AG09319 (cell line): ENCODE results near the gene MUS81.

Source experiments
- DNase-seq: peaks from one replicate; pipeline ENCODE4 v3.0.0-alpha.2; 2010; ENCODE audit warnings: low read depth; ENCODE audit errors: extremely low read depth
- CTCF ChIP-seq: IDR thresholded peaks from 2 replicates; pipeline ENCODE4 v1.5.1; 2011; ENCODE audit warnings: low read depth, mild to moderate bottlenecking, inconsistent platforms, low read length, moderate library complexity

MUS81 gene

DNA sequence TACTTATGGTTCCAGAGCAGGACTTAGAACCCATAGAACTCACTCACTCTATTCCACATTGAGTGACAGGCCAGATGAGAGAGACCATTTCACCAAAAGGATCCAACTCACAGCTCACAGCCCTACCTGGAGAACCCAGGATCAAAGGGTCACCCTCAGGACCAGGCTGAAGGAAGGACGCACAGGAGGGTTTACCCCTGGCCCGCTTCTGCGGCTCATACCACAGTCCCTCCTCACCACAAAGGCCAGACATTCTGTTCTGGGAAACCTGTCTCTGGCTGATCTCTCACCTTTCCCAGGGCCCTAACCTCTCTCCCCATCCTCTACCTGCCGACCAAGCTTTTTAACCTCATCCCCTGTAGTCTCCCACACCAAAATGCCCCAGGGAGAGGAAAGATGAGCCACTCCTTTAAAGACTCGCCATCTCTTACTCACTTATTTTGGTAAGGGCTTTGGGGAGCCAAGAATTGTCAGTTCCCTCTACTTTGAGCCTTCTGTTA lies 35.3 kb downstream of the MUS81 start:
- no peak for DNase-seq
- no peak for TF ChIP-seq CTCF

- no peak for DNase-seq
- TF ChIP-seq CTCF: no peak
These were observed 36.1 kb downstream of the MUS81 start for GRCh38 chr11:65896034-65896999.

GRCh38 chr11:65897020-65897471 lies 36.8 kb downstream of the MUS81 start:
- DNase-seq: no peak
- TF ChIP-seq CTCF: no peak

- no peak for TF ChIP-seq CTCF
- no peak for DNase-seq
These were observed 38.6 kb downstream of the MUS81 start for GRCh38 chr11:65898656-65899355.

DNA sequence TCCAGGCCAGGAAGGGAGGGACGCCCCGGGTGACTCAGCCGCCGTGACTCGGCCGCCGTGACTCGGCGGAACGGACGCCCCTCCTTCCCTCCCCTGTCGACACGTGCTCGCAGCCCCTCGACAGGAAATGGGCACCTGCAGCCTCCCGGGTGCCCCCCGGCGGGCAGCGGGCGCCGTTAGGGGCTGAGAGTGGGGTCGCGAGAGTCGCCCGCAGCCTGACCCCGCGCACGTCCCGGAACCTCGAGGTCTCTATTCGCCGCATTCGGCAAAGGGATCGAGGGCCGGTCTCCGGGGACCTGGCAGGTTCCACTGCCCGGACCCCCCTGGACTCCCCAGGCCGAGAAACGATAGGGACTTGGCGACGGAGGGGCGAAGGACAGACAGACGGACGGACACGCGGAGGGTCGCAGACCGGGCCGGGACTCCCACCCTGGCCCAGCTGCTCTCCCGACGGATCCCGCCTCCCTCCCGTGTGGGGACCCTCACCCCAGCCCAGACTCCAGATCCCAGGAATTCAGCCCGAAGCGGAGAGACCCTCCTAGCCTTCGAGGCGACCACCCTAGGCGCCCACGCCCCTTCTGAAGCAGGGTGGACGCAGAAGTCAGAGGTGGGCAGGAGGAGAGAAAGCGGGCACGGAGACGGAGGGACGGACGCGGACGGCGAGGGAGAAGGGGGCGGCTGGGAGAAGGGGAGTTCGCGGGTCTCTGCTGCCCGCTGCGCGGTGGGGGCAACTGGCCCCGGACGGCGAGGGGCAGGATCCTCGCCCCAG lies 39.3 kb downstream of the MUS81 start:
- DNase-seq: peak; percentile 64
- no peak; the same call in 1 of the 2 replicates for TF ChIP-seq CTCF

DNA sequence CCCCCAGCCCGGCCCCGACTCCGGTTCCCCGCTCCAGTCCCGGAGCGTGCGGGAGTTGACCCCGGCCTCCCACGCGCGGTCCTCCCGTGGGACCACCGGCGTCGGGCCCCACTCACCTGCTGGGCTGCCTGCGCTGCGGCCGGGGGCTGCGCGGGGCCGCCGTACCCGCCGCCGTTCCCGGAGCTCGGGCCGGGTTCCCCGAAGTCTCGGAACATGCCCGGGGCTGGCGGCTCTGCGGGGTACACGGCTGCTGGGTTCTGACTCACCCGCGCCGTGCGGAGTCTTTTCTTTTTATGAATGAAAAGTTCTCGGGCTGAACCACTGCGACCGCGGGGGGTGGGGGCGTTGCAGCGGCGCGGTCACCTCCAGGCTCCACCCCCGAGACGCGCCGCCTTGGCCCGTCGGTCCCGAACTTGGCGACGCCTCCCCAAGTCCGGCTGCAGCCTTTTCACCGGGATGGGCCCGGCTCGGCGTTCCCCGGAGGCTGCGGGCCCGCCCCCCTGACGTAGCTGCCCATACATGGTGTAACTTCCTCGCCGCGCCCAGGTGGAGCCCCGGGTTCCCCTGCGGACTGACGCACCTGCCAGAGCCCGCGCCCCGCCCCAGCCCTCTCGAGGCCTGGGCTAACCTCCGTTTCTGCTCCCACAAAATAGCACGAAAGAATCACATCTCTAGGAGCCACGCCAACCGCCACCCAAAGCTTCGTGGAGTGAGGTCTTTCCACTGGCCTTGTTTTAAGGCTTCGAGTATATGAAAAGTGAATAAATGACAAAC lies 40.1 kb downstream of the MUS81 start, which contains the start of gene FOSL1:
Gene FOSL1 (minus strand): TSS at position 264 of the 774 bp plus-strand sequence. CDS start 49 bp downstream, at position 215.
- TF ChIP-seq CTCF: no peak

More for the DNA sequence above, 40.1 kb downstream of the MUS81 start, which contains the start of gene FOSL1:
- DNase-seq: peak; percentile 94
